ENCODE measurements around the gene TRIM46.

The TRIM46 gene

GRCh38 chr1:155173478-155174323 lies at the start of gene TRIM46:
TSS of gene TRIM46 (plus strand) at chr1:155173849. CDS start at chr1:155173967, 118 bp downstream.
- H3K4me3 ChIP-seq (ENCODE audit: low read length): peak within 1 kb of the TSS; percentile 93
- TF ChIP-seq ZNF274 (IDR thresholded peaks at IDR 0.05; ENCODE audit: low read depth, low read length): no peak

- no peak overlapping the region for H3K4me3 ChIP-seq (ENCODE audit: low read length)
- no peak for TF ChIP-seq ZNF274 (IDR thresholded peaks at IDR 0.05; ENCODE audit: low read depth, low read length)
Observed at GRCh38 chr1:155124503-155125463, 48.9 kb upstream of the TRIM46 start.

- no peak overlapping the region for H3K4me3 ChIP-seq (ENCODE audit: low read length)
- TF ChIP-seq ZNF274 (IDR thresholded peaks at IDR 0.05; ENCODE audit: low read depth, low read length): no peak
Observed at GRCh38 chr1:155125511-155125945, 48.1 kb upstream of the TRIM46 start.

GRCh38 chr1:155125946-155126555 lies 47.6 kb upstream of the TRIM46 start:
- no peak overlapping the region for H3K4me3 ChIP-seq (ENCODE audit: low read length)
- TF ChIP-seq ZNF274 (IDR thresholded peaks at IDR 0.05; ENCODE audit: low read depth, low read length): no peak

GRCh38 chr1:155126556-155127104 lies 47.0 kb upstream of the TRIM46 start:
- H3K4me3 ChIP-seq (ENCODE audit: low read length): no peak overlapping the region; the same call in 1 of the 2 replicates
- no peak for TF ChIP-seq ZNF274 (IDR thresholded peaks at IDR 0.05; ENCODE audit: low read depth, low read length)

- peak within 1 kb of the TSS; percentile 34; the same call in 1 of the 2 replicates for H3K4me3 ChIP-seq (ENCODE audit: low read length)
- no peak for TF ChIP-seq ZNF274 (IDR thresholded peaks at IDR 0.05; ENCODE audit: low read depth, low read length)
Observed at GRCh38 chr1:155127105-155127966, 46.3 kb upstream of the TRIM46 start, which contains the start of gene EFNA1. TSS of gene EFNA1 (plus strand) at chr1:155127876. CDS start at chr1:155127978, 102 bp downstream.

GRCh38 chr1:155127967-155128754 lies 45.5 kb upstream of the TRIM46 start:
- no peak for TF ChIP-seq ZNF274 (IDR thresholded peaks at IDR 0.05; ENCODE audit: low read depth, low read length)
- H3K4me3 ChIP-seq (ENCODE audit: low read length): peak overlapping the region; percentile 34; the same call in 1 of the 2 replicates

GRCh38 chr1:155128755-155129473 lies 44.7 kb upstream of the TRIM46 start:
- H3K4me3 ChIP-seq (ENCODE audit: low read length): no peak overlapping the region
- no peak for TF ChIP-seq ZNF274 (IDR thresholded peaks at IDR 0.05; ENCODE audit: low read depth, low read length)

- TF ChIP-seq ZNF274 (IDR thresholded peaks at IDR 0.05; ENCODE audit: low read depth, low read length): no peak
- H3K4me3 ChIP-seq (ENCODE audit: low read length): no peak overlapping the region
Observed at GRCh38 chr1:155130272-155131006, 43.2 kb upstream of the TRIM46 start.

GRCh38 chr1:155131285-155131684 lies 42.4 kb upstream of the TRIM46 start:
- no peak overlapping the region for H3K4me3 ChIP-seq (ENCODE audit: low read length)
- no peak for TF ChIP-seq ZNF274 (IDR thresholded peaks at IDR 0.05; ENCODE audit: low read depth, low read length)

- no peak for TF ChIP-seq ZNF274 (IDR thresholded peaks at IDR 0.05; ENCODE audit: low read depth, low read length)
- no peak overlapping the region for H3K4me3 ChIP-seq (ENCODE audit: low read length)
Observed at GRCh38 chr1:155131856-155132255, 41.8 kb upstream of the TRIM46 start.

Data from GM08714 (cell line).